ENCODE results near the gene TTYH2. TPM values are rescaled to one million over a fixed set of nuclear protein-coding genes. Genes with fewer than 3 reads are reported as not detected.
"Not testable (repeated sequence)": the region's sequence is repeated elsewhere in the genome, so short reads cannot be mapped to it uniquely, and the experiment has no call there.

Gene TTYH2
- total and polyA plus RNA-seq, 2 donors (not counting 1 experiment from before 2014, with no cell fraction given), result 3.0 to 3.1 TPM

DNA sequence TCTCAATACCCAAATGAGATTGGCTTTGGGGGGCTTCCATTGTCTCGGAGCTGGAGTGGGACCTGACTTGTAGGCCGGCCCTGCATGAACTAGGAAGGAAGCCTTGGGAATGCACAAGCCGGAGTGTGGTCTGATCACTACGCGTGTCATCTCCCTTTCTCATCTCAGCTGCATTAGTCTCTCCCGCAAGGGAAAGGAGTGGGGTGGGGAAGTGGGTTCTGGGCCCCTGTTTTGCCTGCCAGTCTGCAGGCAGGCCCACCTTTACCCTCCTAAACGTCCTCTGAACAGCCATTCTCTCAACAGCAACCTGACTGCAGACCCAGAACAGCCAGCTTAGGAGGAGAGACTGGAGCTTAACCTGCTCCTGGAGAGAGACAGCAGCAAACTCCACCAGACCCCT lies 49.2 kb downstream of the TTYH2 start:
- no peak overlapping the region for H3K27ac ChIP-seq (ENCODE audit: low read length in 2 of 2)
- no peak overlapping the region for H3K4me3 ChIP-seq (ENCODE audit: control extremely low read depth in 1 of 5, extremely low read depth in 1 of 5, insufficient read depth in 1 of 5, low read depth in 2 of 5, low read length in 4 of 5)
- Mint-ChIP-seq H3K4me3 (no peak overlapping the region), H3K27me3 (peaks cover 10% of the 10 kb centered on the region), H3K27ac (no peak overlapping the region), H3K9me3 (ENCODE audit: insufficient read depth) (no peaks in the 10 kb centered on the region), H3K4me1 (no peaks in the 10 kb centered on the region)
- ChIA-PET POLR2A (no interaction called here), CTCF (no interaction called here)
- intact Hi-C loops (cut with micrococcal nuclease), result no loop called here
- DNase-seq (no peak), ATAC-seq (ENCODE audit: low read depth) (no peak)
- no peak for TF ChIP-seq CTCF (IDR thresholded peaks at IDR 0.05)
- no peak for TF ChIP-seq EZH2 (IDR thresholded peaks at IDR 0.05; ENCODE audit: borderline replicate concordance, insufficient read depth, low read depth, low read length, poor library complexity, severe bottlenecking)
- H3K9ac ChIP-seq (ENCODE audit: low read length), result no peak overlapping the region
- no peaks in the 10 kb centered on the region for H3K9me3 ChIP-seq (ENCODE audit: control extremely low read depth in 1 of 3, control insufficient read depth in 2 of 3, insufficient read depth in 1 of 3, low read length in 2 of 3)
- H3K27me3 ChIP-seq (replicated peaks in 1 of 4; ENCODE audit: control extremely low read depth in 1 of 4, control insufficient read depth in 3 of 4, insufficient read depth in 4 of 4, low read length in 3 of 4), result no peaks in the 10 kb centered on the region
- no peak overlapping the region for H3K4me2 ChIP-seq (replicated peaks; ENCODE audit: low read depth, low read length, poor library complexity, severe bottlenecking)
- 95% methylated on average over 4 of the region's 7 CpGs for WGBS (ENCODE audit: insufficient coverage)
- no peaks in the 10 kb centered on the region for H3K79me2 ChIP-seq (ENCODE audit: control insufficient read depth, insufficient read depth, low read length)
- H3K36me3 ChIP-seq (replicated peaks in 1 of 2; ENCODE audit: control extremely low read depth in 1 of 2, control insufficient read depth in 1 of 2, extremely low read depth in 1 of 2, insufficient read depth in 2 of 2, low read length in 1 of 2), result no peaks in the 10 kb centered on the region
- no peaks in the 10 kb centered on the region for H3K4me1 ChIP-seq (ENCODE audit: control insufficient read depth in 2 of 2, insufficient read depth in 2 of 2, low read length in 2 of 2)
- H2AFZ ChIP-seq (ENCODE audit: insufficient read depth, low read depth, low read length, poor library complexity, severe bottlenecking), result no peak overlapping the region
- H4K20me1 ChIP-seq (ENCODE audit: control insufficient read depth, insufficient read depth, low read length, poor library complexity, severe bottlenecking), result no peaks in the 10 kb centered on the region

GRCh38 chr17:74267054-74267453 lies 53.7 kb downstream of the TTYH2 start:
- H3K4me3 Mint-ChIP-seq; CTCF ChIA-PET; DNase-seq; H3K27ac Mint-ChIP-seq; H2AFZ ChIP-seq (ENCODE audit: insufficient read depth, low read depth, low read length, poor library complexity, severe bottlenecking); H3K4me1 Mint-ChIP-seq; H3K9me3 ChIP-seq (ENCODE audit: control extremely low read depth in 1 of 3, control insufficient read depth in 2 of 3, insufficient read depth in 1 of 3, low read length in 2 of 3); intact Hi-C loops (cut with micrococcal nuclease); H3K4me2 ChIP-seq (replicated peaks; ENCODE audit: low read depth, low read length, poor library complexity, severe bottlenecking); H3K36me3 ChIP-seq (replicated peaks in 1 of 2; ENCODE audit: control extremely low read depth in 1 of 2, control insufficient read depth in 1 of 2, extremely low read depth in 1 of 2, insufficient read depth in 2 of 2, low read length in 1 of 2); POLR2A ChIA-PET; H3K9ac ChIP-seq (ENCODE audit: low read length); ATAC-seq (ENCODE audit: low read depth); H3K4me3 ChIP-seq (ENCODE audit: control extremely low read depth in 1 of 5, extremely low read depth in 1 of 5, insufficient read depth in 1 of 5, low read depth in 2 of 5, low read length in 4 of 5); H3K9me3 Mint-ChIP-seq (ENCODE audit: insufficient read depth); H3K79me2 ChIP-seq (ENCODE audit: control insufficient read depth, insufficient read depth, low read length); H4K20me1 ChIP-seq (ENCODE audit: control insufficient read depth, insufficient read depth, low read length, poor library complexity, severe bottlenecking); H3K4me1 ChIP-seq (ENCODE audit: control insufficient read depth in 2 of 2, insufficient read depth in 2 of 2, low read length in 2 of 2); H3K27me3 ChIP-seq (replicated peaks in 1 of 4; ENCODE audit: control extremely low read depth in 1 of 4, control insufficient read depth in 3 of 4, insufficient read depth in 4 of 4, low read length in 3 of 4); H3K27ac ChIP-seq (ENCODE audit: low read length in 2 of 2): not testable (repeated sequence)
- 100% methylated on average over 1 of the region's 4 CpGs for WGBS (ENCODE audit: insufficient coverage)
- peaks cover 24% of the 10 kb centered on the region for H3K27me3 Mint-ChIP-seq
